ENCODE measurements around the gene PAGR1. TPM values are rescaled to one million over a fixed set of nuclear protein-coding genes. Genes with fewer than 3 reads are reported as not detected.
"Not testable (repeated sequence)": the region's sequence is repeated elsewhere in the genome, so short reads cannot be mapped to it uniquely, and the experiment has no call there.

The PAGR1 gene
- total and polyA plus RNA-seq, 7 donors, result 9.4 to 36.8 (median 14.2) TPM

- no peak overlapping the region for H3K27ac ChIP-seq
- no peaks in the 10 kb centered on the region for H3K27me3 ChIP-seq (ENCODE audit: insufficient read depth in 3 of 3, low read length in 2 of 3)
- TF ChIP-seq, protein P1, sequence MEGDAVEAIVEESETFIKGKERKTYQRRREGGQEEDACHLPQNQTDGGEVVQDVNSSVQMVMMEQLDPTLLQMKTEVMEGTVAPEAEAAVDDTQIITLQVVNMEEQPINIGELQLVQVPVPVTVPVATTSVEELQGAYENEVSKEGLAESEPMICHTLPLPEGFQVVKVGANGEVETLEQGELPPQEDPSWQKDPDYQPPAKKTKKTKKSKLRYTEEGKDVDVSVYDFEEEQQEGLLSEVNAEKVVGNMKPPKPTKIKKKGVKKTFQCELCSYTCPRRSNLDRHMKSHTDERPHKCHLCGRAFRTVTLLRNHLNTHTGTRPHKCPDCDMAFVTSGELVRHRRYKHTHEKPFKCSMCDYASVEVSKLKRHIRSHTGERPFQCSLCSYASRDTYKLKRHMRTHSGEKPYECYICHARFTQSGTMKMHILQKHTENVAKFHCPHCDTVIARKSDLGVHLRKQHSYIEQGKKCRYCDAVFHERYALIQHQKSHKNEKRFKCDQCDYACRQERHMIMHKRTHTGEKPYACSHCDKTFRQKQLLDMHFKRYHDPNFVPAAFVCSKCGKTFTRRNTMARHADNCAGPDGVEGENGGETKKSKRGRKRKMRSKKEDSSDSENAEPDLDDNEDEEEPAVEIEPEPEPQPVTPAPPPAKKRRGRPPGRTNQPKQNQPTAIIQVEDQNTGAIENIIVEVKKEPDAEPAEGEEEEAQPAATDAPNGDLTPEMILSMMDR (IDR thresholded peaks at IDR 0.05), result no peak
- H3K36me3 ChIP-seq (ENCODE audit: insufficient read depth in 1 of 2, low read depth in 1 of 2), result no peaks in the 10 kb centered on the region
- ATAC-seq (no peak), DNase-seq (peak in 1 of 2 donors; percentile 23)
- no peaks in the 10 kb centered on the region for H3K9me3 ChIP-seq
- no peak overlapping the region for H3K4me3 ChIP-seq
- WGBS, 3 donors, result 57 to 73% (median 64%) methylated on average over 8 of the region's 8 CpGs
- intact Hi-C loops (cut with DNase I), result no loop called here
- no peaks in the 10 kb centered on the region for H3K4me1 ChIP-seq
These were observed 52.6 kb downstream of the PAGR1 start for GRCh38 chr16:29868396-29869009.

DNA sequence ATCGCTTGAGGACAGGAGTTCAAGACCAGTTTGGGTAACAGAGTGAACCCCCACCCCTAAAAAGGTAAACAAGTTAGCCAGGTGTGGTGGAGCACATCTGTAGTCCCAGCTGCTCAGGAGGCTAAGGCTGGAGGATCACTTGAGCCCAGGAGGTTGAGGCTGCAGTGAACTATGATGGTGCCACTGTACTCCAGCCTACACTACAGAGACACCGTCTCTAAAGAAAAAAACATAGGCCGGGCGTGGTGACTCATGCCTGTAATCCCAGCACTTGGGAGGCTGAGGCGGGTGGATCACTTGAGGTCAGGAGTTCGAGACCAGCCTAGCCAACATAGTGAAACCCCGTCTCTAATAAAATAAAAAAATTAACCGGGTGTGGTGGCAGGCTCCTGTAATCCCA, 53.1 kb downstream of the PAGR1 start:
- DNase-seq; H3K4me1 ChIP-seq; H3K27ac ChIP-seq; H3K27me3 ChIP-seq (ENCODE audit: insufficient read depth in 3 of 3, low read length in 2 of 3); H3K9me3 ChIP-seq; intact Hi-C loops (cut with DNase I); ATAC-seq; H3K36me3 ChIP-seq (ENCODE audit: insufficient read depth in 1 of 2, low read depth in 1 of 2); H3K4me3 ChIP-seq: not testable (repeated sequence)
- 76 to 83% (median 82%) methylated on average over 8 of the region's 8 CpGs for WGBS, 3 donors

Other genes starting within 250 kb of the PAGR1 start
- gene SPN, start 152.9 kb upstream of the PAGR1 start, total RNA-seq, result 1 to 10 TPM in 1 of 4 donors, under 1 TPM in 3; 0.54 to 1.5 (median 0.65) TPM
- under 1 TPM; 0.13 to 0.25 (median 0.22) TPM for gene SPN, start 152.9 kb upstream of the PAGR1 start, polyA plus RNA-seq
- 1 to 10 TPM; 2.3 to 9.9 (median 3.0) TPM for gene QPRT, start 137.0 kb upstream of the PAGR1 start, total RNA-seq
- gene QPRT, start 137.0 kb upstream of the PAGR1 start, polyA plus RNA-seq, result 1 to 10 TPM in 1 of 3 donors, under 1 TPM in 2; 0.75 to 1.4 (median 0.96) TPM
- under 1 TPM; 0.24 to 0.57 (median 0.46) TPM for gene C16orf54, start 70.2 kb upstream of the PAGR1 start, total RNA-seq
- gene C16orf54, start 70.2 kb upstream of the PAGR1 start, polyA plus RNA-seq, result under 1 TPM; 0.03 to 0.04 (median 0.03) TPM
- not detected for gene ZG16, start 37.9 kb upstream of the PAGR1 start, total RNA-seq
- gene ZG16, start 37.9 kb upstream of the PAGR1 start, polyA plus RNA-seq, result under 1 TPM; 0.01 to 0.03 (median 0.01) TPM
- gene KIF22, start 25.4 kb upstream of the PAGR1 start, total RNA-seq, result 10 to 100 TPM; 12.6 to 23.8 (median 14.3) TPM
- gene KIF22, start 25.4 kb upstream of the PAGR1 start, polyA plus RNA-seq, result 10 to 100 TPM; 13.4 to 15.5 (median 15.5) TPM
- 100 to 1,000 TPM; 112 to 161 (median 125) TPM for gene MAZ, start 9.6 kb upstream of the PAGR1 start, total RNA-seq
- gene MAZ, start 9.6 kb upstream of the PAGR1 start, polyA plus RNA-seq, result 100 to 1,000 TPM in 2 of 3 donors, 10 to 100 TPM in 1; 94.9 to 193 (median 131) TPM
- gene PRRT2, start 4.0 kb upstream of the PAGR1 start, total RNA-seq, result 1 to 10 TPM in 1 of 4 donors, under 1 TPM in 3; 0.22 to 1.8 (median 0.75) TPM
- gene PRRT2, start 4.0 kb upstream of the PAGR1 start, polyA plus RNA-seq, result under 1 TPM; 0.17 to 0.44 (median 0.18) TPM
- gene MVP, start 4.3 kb downstream of the PAGR1 start, total RNA-seq, result 10 to 100 TPM; 27.9 to 75.9 (median 51.6) TPM
- 10 to 100 TPM; 17.6 to 34.3 (median 34.1) TPM for gene MVP, start 4.3 kb downstream of the PAGR1 start, polyA plus RNA-seq
- 10 to 100 TPM; 24.7 to 36.4 (median 32.3) TPM for gene CDIPT, start 47.1 kb downstream of the PAGR1 start, total RNA-seq
- gene CDIPT, start 47.1 kb downstream of the PAGR1 start, polyA plus RNA-seq, result 10 to 100 TPM; 33.3 to 54.3 (median 38.5) TPM
- gene SEZ6L2, start 83.4 kb downstream of the PAGR1 start, total RNA-seq, result under 1 TPM; 0.17 to 0.86 (median 0.34) TPM
- under 1 TPM; 0.05 to 0.23 (median 0.11) TPM for gene SEZ6L2, start 83.4 kb downstream of the PAGR1 start, polyA plus RNA-seq
- under 1 TPM in 2 of 4 donors, not detected in 2; 0.17 to 0.23 TPM for gene ASPHD1, start 84.3 kb downstream of the PAGR1 start, total RNA-seq
- gene ASPHD1, start 84.3 kb downstream of the PAGR1 start, polyA plus RNA-seq, result under 1 TPM in 2 of 3 donors, not detected in 1; 0.04 to 0.12 TPM
- gene KCTD13, start 110.1 kb downstream of the PAGR1 start, total RNA-seq, result 1 to 10 TPM; 3.3 to 5.4 (median 4.1) TPM
- 1 to 10 TPM; 2.2 to 5.4 (median 5.1) TPM for gene KCTD13, start 110.1 kb downstream of the PAGR1 start, polyA plus RNA-seq
- 10 to 100 TPM; 39.6 to 64.5 (median 50.3) TPM for gene TMEM219, start 145.9 kb downstream of the PAGR1 start, total RNA-seq
- 10 to 100 TPM; 53.7 to 80.7 (median 60.4) TPM for gene TMEM219, start 145.9 kb downstream of the PAGR1 start, polyA plus RNA-seq
- 10 to 100 TPM; 18.6 to 28.6 (median 22.0) TPM for gene TAOK2, start 157.7 kb downstream of the PAGR1 start, total RNA-seq
- 10 to 100 TPM; 15.7 to 30.2 (median 21.8) TPM for gene TAOK2, start 157.7 kb downstream of the PAGR1 start, polyA plus RNA-seq
- gene HIRIP3, start 179.5 kb downstream of the PAGR1 start, total RNA-seq, result 10 to 100 TPM; 18.9 to 22.0 (median 20.7) TPM
- gene HIRIP3, start 179.5 kb downstream of the PAGR1 start, polyA plus RNA-seq, result 10 to 100 TPM; 18.5 to 62.5 (median 23.1) TPM
- gene INO80E, start 180.1 kb downstream of the PAGR1 start, total RNA-seq, result 10 to 100 TPM; 30.5 to 43.3 (median 34.1) TPM
- 10 to 100 TPM; 59.8 to 86.9 (median 77.3) TPM for gene INO80E, start 180.1 kb downstream of the PAGR1 start, polyA plus RNA-seq
- gene DOC2A, start 194.9 kb downstream of the PAGR1 start, total RNA-seq, result under 1 TPM in 2 of 4 donors, not detected in 2; 0.11 to 0.51 TPM
- under 1 TPM; 0.13 to 0.20 (median 0.15) TPM for gene DOC2A, start 194.9 kb downstream of the PAGR1 start, polyA plus RNA-seq
- gene C16orf92, start 207.0 kb downstream of the PAGR1 start, total RNA-seq, result not detected
- not detected for gene C16orf92, start 207.0 kb downstream of the PAGR1 start, polyA plus RNA-seq
- 1 to 10 TPM in 1 of 4 donors, under 1 TPM in 3; 0.17 to 1.9 (median 0.23) TPM for gene TLCD3B, start 215.1 kb downstream of the PAGR1 start, total RNA-seq
- under 1 TPM; 0.13 to 0.62 (median 0.17) TPM for gene TLCD3B, start 215.1 kb downstream of the PAGR1 start, polyA plus RNA-seq
- 1,000 to 10,000 TPM; 5,088 to 7,531 (median 6,001) TPM for gene ALDOA, start 249.6 kb downstream of the PAGR1 start, total RNA-seq
- gene ALDOA, start 249.6 kb downstream of the PAGR1 start, polyA plus RNA-seq, result over 10,000 TPM in 1 of 3 donors, 1,000 to 10,000 TPM in 2; 4,532 to 12,458 (median 6,880) TPM

Data from psoas muscle (tissue), 8 donors.